Inflammatory macrophage (primary cell): ENCODE measurements around the gene UBE2E3.
"Not testable (repeated sequence)": the region's sequence is repeated elsewhere in the genome, so short reads cannot be mapped to it uniquely, and the experiment has no call there.

Source experiments
- DNase-seq, 2 donors: peaks; one replicate each; pipeline ENCODE4 v3.0.0-alpha.2; 2020 to 2022

Gene UBE2E3

GRCh38 chr2:181077128-181077709 lies 96.8 kb downstream of the UBE2E3 start:
- peak; percentile 34 to 62 for DNase-seq

GRCh38 chr2:181083140-181083539 lies 102.7 kb downstream of the UBE2E3 start:
- peak in 1 of 2 donors; percentile 0 for DNase-seq

- no peak for DNase-seq
These were observed 105.3 kb downstream of the UBE2E3 start for GRCh38 chr2:181085734-181086133.

GRCh38 chr2:181091920-181092319 lies 111.5 kb downstream of the UBE2E3 start:
- DNase-seq: not testable (repeated sequence)

- DNase-seq: no peak
These were observed 115.1 kb downstream of the UBE2E3 start for GRCh38 chr2:181095486-181095885.

- no peak for DNase-seq
These were observed 123.3 kb downstream of the UBE2E3 start for GRCh38 chr2:181103659-181104058.

GRCh38 chr2:181104512-181105115 lies 124.2 kb downstream of the UBE2E3 start:
- peak; percentile 35 to 51 for DNase-seq

GRCh38 chr2:181105562-181105961 lies 125.2 kb downstream of the UBE2E3 start:
- DNase-seq: no peak

- DNase-seq: no peak
These were observed 125.8 kb downstream of the UBE2E3 start for GRCh38 chr2:181106229-181106628.

- peak; percentile 39 to 66 for DNase-seq
These were observed 126.6 kb downstream of the UBE2E3 start for GRCh38 chr2:181106789-181107627.

- DNase-seq: no peak
These were observed 127.2 kb downstream of the UBE2E3 start for GRCh38 chr2:181107628-181107945.

GRCh38 chr2:181111059-181111458 lies 130.7 kb downstream of the UBE2E3 start:
- DNase-seq: no peak

- DNase-seq: no peak
These were observed 132.5 kb downstream of the UBE2E3 start for GRCh38 chr2:181112916-181113315.
